NCI-H82 treated with DMSO at 0.1 percent for 48 hours (cell line): ENCODE measurements around the gene COQ2.
"Not testable (repeated sequence)": the region's sequence is repeated elsewhere in the genome, so short reads cannot be mapped to it uniquely, and the experiment has no call there.

Experiments used
- DNase-seq: peaks from one replicate; lab custom pipeline; 2025; ENCODE audit not compliant: unreplicated experiment; lab: John Stamatoyannopoulos, UW

The COQ2 gene

GRCh38 chr4:83250687-83251446 lies 33.7 kb downstream of the COQ2 start:
- no peak for DNase-seq

DNA sequence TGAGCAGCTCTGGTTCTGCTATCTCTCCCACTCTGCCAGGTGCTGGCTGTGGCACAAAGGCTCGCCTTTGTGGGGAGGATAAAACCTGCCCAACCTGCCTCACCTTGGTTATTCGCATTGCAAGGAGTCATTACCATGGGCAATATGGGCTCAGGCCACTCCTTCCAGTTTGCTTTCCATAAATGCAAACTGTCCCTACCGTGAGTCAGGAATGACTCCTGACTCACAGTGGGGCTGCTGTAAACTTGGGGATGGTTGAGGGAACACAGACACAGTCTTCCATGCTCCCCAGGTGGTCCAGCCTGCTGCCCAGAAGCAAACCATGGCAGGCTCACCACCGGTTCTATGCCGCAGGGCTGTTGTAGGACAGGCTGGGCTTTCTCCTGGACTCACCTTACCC lies 36.1 kb downstream of the COQ2 start:
- DNase-seq: no peak

DNA sequence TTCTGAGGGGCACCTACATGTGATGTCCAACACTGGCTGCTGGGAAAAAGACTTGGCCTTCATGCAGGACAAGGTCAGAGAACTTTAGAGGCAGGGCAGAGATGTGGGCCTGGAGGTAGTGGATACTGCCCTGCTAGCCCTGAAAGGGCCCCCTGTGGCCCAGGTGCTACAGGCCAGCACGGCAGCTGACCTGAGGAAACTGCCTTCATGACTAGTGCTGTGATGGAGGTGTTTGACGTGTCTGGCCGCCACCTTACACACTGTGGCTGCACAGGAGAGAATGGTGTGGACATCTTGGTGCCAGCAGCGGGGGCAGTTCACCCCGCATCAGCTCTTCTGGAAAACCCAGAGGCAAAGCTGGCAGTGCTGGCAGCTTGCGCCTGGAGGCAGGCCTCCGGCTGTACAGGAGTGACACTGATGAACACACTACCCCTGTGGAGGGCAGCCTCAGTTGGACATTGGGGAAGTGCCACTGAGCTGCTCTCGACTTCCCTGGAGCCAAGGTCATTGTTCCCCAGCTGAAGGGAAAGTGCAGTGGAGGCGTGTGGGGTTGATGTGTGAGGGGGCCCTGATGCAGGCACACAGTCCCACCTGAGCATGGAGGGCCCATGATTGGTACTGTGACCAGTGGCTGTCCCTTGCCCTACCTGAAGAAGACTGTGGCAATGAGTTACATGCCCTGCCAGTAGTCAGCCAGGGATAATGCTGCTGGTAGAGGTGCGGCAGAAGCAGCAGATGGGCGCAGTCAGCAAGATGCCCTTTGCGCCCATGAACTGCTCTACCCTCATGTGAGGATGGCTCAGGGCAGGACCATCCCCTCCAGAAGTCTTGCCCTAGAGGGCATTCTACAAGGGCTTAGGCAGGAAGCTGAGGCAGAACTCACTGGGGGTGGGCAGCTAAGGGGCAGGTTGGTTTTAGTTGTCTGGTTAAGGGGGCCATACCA lies 36.9 kb downstream of the COQ2 start:
- DNase-seq: no peak

DNA sequence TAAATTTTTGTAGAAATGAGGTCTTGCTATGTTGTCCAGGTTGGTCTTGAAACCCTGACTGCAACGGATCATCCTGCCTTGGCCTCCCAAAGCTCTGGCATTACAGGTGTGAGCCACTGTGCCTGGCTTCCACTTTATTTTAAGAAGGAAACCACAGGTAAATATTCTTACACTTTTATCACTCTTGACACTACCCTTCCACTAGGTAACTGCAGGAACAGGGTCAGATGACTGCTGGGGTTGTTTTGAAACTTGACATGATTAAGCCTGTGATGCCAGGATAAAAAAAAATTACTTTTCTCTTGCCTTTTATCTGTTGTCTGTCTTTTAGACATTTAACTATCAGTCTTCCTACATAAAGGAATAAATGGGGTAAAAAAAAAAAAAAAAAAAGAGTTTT lies 43.5 kb downstream of the COQ2 start:
- DNase-seq: no peak

- DNase-seq: no peak
Observed at GRCh38 chr4:83240379-83240875, 44.2 kb downstream of the COQ2 start.

GRCh38 chr4:83238393-83239248 lies 46.0 kb downstream of the COQ2 start:
- DNase-seq: no peak

DNA sequence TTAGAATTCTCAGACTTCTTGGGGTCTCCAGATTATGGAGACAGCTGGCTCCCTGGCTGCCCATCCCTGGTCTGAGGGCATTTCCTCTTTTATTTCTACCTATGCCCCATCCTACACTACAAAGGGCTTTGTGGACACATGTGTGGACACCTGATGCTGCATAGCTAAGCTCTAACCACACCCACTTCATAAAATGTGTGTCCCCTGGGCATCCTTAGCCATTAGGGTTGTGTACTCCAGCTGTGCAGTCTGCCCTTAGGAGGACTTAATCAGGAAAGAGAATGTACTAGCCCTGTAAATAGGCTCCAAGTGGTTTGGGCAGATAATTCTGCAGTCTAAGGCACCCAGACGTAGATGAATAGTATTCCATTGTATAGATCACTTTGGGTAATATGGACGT lies 47.0 kb downstream of the COQ2 start:
- peak; percentile 1 for DNase-seq

GRCh38 chr4:83235645-83236133 lies 48.9 kb downstream of the COQ2 start:
- not testable (repeated sequence) for DNase-seq

- no peak for DNase-seq
Observed at GRCh38 chr4:83234902-83235644, 49.5 kb downstream of the COQ2 start.

DNA sequence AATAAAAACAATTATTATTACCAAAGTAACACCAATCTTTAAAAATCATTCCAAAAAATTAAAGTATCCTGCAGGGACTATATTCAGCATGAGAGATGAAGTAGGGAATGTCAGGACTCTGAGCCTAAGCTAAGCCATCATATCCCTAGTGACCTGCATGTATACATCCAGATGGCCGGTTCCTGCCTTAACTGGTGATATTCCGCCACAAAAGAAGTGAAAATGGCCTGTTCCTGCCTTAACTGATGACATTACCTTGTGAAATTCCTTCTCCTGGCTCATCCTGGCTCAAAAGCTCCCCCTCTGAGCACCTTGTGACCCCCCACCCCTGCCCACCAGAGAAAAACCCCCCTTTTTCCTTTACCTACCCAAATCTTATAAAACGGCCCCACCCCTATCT lies 50.2 kb downstream of the COQ2 start:
- DNase-seq: not testable (repeated sequence)

- DNase-seq: no peak
Observed at GRCh38 chr4:83232082-83232481, 52.5 kb downstream of the COQ2 start.

GRCh38 chr4:83231620-83232076 lies 53.0 kb downstream of the COQ2 start:
- no peak for DNase-seq

DNA sequence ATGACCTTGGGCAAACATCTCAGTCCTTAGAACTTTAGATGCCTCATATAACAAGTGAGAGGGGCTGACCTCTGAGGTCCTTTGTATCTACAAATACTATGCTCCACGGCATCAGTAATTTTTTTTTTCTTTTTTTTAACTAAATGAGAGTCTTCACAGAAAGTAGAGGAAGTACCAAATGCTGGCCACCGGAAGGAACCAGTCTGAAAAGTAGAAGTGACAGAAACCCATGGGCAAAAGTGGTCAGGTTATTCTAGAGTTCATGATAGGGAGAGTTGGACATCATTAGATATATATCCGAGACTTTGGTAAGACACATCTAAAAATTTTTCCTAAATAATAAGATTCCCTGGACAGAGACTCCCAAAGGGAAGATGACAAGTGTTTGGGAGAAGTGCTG lies 53.7 kb downstream of the COQ2 start:
- no peak for DNase-seq

DNA sequence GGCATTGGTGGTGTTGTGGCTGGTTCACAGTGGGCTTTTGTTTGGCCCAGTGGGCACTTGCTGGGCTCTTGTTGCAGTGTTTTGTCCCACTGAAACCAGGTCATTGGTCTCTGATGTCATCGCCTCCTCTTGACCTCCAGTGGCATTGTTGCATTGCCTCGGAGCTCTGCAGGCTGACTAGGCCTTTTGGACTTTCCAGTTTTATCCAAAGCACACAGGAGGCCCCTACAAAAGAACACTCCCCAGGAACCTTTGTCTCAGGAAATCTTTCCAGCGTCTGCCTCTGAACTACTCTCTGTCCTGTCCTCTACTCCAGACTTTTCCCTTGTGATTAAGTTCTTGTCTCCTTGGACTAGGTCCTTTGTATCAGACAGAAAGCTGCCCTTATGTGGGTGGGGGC lies 54.8 kb downstream of the COQ2 start:
- DNase-seq: no peak

- no peak for DNase-seq
Observed at GRCh38 chr4:83228231-83228630, 56.4 kb downstream of the COQ2 start.

DNA sequence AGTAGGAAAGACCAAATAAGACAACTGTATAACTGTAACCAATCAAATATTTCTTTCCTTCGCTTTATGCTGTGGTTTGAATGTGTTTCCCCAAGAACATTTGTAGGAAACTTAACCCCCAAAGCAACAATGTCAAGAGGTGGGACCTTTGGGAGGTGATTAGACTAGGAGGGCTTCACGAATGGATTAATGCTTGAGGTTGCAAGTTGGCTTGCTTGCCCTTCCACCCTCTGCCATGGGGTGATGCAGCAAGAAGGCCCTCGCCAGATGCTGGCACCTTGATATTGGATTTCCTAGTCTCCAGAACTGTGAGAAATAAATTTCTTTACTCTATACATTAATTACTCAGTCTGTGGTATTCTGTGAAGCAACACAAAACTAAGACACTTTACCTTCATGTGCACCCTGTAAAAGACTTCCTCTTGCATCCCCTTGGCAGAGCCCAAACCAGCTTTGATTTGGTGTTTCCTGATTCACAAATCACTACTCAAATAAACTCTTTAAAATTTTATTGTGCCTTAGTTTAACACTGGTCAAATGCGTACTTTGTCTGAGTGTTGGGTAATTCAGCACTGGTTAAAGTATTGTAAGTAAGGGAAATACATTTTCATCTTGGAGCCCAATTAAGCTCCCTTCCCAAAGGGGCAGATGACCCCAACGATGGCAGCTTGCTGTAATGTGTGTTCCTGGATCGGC lies 59.9 kb downstream of the COQ2 start:
- DNase-seq: no peak

DNA sequence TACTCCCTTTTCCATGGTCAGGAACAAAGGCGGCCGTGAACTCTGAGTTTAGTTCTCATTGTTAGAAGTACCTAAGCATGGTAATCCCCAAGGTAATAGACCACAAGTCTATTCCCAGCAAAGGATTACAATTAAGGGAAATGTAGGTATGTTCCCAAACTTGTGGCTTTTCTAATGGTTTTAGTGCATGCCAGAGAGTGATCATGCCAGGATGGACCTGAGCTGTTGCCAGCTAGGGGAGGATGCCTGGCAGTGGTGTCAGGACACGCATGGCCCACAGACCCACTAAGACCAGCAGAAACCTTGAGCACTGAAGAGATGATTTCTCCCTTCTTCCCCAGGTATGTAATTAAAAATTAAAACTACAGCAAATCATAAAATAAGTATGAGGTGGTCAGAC lies 60.8 kb downstream of the COQ2 start:
- DNase-seq: no peak

DNA sequence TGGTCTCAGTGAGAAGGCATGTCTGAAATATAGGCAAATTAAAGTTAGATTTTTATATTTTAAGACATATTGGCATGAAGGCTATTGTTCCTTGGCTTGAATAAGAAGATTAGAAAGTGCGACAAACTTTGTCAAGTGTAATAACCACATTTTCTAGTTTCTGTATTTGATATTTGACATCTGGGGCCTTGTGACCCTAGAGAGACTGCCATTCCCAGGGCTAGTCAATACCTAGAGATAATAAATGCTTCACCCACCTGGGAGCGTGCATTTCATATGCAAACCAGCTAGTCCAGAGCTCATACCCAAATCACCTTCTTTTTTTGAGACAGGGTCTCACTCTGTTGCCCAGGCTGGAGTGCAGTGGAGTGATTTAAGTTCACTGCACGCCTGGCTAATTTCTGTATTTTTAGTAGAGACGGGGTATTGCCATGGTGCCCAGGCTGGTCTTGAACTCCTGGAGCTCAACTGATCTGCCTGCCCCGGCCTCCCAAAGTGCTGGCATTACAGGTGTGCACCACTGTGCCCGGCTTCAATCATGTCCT lies 62.6 kb downstream of the COQ2 start:
- no peak for DNase-seq
